HG02610 (cell line): ENCODE data around the gene EIF5A2.
"Not testable (repeated sequence)": the region's sequence is repeated elsewhere in the genome, so short reads cannot be mapped to it uniquely, and the experiment has no call there.

Experiments used
- ATAC-seq: cut with Tn5 transposase; IDR thresholded peaks from one replicate; pipeline ENCODE4 v1.9.1; 2021; ENCODE audit warnings: mild to moderate bottlenecking, moderate library complexity; ENCODE audit not compliant: unreplicated experiment

EIF5A2 gene

DNA sequence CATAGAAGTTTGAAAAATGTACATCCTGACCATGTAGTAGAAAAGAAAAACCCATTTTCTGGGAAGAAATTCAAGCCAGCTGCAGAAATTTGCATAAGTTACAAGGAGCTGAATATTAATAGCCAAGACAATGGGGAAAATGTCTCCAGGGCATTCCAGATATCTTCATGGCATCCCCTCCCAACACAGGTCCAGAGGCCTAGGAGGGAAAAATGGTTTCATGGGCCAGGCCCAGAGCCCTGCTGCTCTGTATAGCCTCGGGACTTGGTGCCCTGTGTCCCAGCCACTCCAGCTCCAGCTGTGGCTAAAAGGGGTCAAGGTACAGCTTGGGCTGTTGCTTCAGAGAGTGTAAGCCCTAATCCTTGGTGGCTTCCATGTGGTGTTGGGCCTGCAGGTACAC is 11.2 kb downstream of the EIF5A2 start:
- not testable (repeated sequence) for ATAC-seq

DNA sequence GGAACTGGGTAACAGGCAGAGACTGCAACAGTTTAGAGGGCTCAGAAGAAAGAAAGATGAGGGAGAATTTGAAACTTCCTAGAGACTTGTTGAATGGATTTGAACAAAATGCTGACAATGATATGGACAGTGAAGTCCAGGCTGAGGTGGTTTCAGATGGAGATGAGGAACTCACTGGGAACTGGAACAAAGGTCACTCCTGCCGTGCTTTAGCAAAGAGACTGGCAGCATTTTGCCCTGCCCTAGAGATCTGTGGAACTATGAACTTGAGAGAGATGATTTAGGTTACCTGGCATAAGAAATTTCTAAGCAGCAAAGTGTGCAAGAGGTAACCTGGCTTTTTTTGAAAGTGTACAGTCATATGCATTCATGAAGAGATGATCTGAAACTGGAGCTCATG is 11.7 kb downstream of the EIF5A2 start:
- no peak for ATAC-seq

DNA sequence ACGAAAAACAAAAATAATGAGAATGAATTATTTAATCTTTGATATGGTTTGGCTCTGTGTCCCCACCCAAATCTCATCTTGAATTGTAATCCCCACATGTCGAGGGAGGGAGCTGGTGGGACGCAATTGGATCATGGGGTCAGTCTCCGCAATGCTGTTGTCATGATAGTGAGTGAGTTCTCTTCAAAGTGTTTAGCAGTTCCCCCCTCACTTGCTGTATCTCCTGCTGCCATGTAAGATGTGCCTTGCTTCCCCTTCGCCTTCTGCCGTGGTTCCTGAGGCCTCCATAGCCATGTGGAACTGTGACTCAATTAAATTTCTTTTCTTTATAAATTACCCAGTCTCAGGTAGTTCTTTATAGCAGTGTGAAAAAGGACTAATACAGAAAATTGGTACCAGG is 12.1 kb downstream of the EIF5A2 start:
- not testable (repeated sequence) for ATAC-seq

DNA sequence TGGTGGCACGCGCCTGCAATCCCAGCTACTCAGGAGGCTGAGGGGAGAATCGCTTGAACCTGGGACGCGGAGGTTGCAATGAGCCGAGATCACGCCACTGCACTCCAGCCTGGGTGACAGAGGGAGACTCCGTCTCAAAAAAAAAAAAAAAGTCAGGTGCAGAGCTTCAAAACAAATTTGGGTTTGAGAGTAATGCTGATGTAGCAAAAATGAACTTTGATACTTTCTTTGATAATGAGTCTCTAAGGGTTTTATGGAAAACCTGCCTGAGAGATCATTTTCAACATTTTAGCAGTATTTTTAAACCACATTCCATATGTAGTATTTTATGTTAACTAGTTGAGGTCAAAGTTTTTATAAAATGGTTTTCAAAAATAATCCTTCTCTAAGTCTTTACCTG is 14.5 kb downstream of the EIF5A2 start:
- ATAC-seq: no peak

DNA sequence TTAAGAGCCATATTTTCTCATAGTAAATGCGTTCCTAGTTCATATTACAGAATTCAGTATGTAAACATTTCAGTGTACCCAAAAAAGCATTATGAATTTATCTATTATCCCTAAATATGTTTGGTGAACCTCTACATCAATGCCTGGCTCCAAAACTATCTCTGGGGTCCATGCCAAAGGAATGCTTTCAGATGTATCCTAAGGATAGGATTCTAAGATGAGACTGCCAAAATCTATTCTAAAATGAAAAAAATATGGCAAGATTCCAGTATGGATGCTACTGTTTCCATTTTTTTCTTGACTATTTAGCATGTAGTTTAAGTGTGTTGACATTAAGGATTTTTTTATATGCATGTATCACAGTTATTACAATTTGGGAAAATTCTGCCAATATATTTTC is 18.8 kb downstream of the EIF5A2 start:
- no peak for ATAC-seq

DNA sequence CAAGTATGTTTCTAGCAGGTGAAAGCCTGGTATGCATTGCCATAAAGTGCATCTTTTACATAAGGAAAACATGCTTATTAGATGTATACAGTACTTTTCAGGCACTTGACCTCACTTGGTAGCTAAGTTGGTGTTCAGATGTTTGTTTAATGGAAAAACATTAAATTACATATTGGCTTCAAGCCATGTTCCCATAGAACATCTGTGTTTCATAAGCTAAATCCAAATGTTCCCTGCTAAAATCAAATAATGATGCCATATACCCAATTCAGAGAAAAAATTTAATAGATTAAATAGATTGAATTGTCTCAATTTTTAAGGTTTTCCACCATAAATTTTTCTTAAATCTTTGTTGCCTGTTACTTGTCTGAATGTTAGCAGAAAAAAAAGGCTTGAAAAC is 19.3 kb downstream of the EIF5A2 start:
- ATAC-seq: no peak

DNA sequence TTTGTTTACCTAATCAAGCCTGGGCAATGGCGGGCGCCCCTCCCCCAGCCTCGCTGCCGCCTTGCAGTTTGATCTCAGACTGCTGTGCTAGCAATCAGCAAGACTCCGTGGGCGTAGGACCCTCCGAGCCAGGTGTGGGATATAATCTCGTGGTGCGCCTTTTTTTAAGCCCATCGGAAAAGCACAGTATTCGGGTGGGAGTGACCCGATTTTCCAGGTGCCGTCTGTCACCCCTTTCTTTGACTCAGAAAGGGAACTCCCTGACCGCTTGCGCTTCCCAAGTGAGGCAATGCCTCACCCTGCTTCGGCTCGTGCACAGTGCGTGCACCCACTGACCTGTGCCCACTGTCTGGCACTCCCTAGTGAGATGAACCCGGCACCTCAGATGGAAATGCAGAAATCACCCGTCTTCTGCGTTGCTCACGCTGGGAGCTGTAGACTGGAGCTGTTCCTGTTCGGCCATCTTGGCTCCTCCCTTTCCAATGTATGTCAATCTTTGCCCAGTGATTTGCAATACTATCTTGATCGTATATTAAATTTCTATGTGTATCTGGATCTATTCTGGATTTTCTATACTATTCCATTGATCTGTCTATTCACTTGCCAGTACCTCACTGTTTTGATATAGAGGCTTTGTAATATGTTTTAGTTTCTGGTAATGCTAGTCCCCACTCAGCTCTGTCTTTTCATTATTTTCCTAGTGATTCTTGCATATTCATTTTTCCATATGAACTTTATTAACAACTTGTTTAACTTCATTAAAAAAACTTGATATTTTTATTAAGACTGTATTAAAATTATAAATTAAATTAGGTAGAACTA is 24.1 kb downstream of the EIF5A2 start:
- not testable (repeated sequence) for ATAC-seq

DNA sequence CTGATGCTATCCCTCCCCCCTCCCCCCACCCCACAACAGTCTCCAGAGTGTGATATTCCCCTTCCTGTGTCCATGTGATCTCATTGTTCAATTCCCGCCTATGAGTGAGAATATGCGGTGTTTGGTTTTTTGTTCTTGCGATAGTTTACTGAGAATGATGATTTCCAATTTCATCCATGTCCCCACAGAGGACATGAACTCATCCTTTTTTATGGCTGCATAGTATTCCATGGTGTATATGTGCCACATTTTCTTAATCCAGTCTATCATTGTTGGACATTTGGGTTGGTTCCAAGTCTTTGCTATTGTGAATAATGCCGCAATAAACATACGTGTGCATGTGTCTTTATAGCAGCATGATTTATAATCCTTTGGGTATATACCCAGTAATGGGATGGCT is 29.7 kb downstream of the EIF5A2 start:
- ATAC-seq: not testable (repeated sequence)

DNA sequence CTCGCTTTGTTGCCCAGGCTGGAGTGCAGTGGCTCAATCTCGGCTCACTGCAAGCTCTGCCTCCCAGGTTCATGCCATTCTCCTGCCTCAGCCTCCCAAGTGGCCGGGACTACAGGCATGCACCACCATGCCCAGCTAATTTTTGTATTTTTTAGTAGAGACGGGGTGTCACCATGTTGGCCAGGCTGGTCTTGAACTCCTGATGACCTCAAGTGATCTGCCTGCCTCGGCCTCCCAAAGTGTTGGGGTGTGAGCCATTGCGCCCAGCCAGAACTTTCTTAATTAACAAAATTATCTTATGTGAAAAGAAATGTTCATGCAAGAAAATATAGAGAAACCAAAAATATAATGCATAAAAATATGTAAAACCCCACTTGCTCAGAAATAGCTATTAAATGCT is 31.1 kb downstream of the EIF5A2 start:
- ATAC-seq: not testable (repeated sequence)

DNA sequence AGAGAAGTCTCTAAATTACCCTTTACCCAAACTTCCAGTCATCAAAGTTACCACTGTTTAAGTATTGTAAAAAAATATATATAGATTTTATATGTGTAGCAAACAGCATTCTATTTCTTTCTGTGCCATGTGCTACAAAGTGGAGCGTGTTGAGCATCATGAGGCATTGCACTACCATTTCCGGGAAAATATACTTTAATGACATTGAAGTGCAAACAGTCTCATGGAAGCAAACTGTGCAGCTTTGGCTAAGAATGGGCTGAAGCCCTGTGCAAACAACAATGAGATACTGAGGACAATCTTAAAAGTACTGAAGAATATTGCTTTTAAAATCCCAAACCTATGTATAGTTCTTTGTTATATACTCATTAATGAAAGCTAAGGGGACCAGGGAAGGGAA is 31.9 kb downstream of the EIF5A2 start:
- no peak for ATAC-seq

DNA sequence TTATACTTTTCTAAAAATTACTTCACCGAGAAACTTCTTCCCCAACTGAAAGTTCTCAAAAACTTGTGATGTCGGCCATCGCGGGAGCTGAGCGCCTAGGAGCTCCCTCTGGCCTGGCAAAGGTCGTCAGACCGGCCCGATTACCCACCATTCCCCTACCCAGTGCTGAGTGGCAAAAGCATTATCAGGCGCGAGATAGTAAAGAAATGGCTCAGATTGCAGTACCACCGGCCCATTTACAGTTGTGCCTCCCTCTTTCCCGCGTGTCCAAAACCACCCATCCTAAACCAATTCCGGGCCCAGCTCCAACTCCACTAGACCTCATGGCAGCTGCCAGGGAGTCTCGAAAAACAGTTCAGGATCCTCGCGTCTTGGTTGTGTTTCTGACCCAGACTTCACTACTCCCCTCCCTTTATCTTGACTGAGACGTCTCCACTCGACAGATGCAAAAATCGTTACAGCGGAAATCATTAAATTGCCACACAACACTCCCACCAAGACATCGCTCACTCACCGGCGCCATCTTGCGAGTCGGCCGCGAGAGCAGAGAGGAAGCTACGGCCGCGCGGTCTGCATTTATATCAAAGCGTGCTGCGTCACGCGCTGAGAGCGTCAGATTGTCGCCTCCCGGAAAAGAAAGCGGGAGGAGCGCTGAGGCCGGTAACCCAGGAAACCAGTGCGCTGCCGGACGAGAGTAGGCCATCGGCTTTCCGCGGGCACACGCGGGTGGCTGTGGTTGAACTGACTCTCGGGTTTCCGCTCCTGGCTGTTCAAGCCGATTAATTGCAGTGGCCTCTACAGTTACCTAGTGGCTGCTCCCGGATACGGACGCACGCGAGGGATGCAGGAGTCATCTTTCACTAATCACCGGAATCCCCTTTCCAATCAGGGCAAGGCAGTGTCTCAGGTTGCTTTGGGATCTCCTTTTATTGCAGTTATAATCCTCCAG is 38.5 kb downstream of the EIF5A2 start, which contains the start of gene RPL22L1:
Gene RPL22L1 (minus strand): TSS at position 551 of the 949 bp plus-strand sequence. CDS start 28 bp downstream, at position 523.
- peak; percentile 98 for ATAC-seq

DNA sequence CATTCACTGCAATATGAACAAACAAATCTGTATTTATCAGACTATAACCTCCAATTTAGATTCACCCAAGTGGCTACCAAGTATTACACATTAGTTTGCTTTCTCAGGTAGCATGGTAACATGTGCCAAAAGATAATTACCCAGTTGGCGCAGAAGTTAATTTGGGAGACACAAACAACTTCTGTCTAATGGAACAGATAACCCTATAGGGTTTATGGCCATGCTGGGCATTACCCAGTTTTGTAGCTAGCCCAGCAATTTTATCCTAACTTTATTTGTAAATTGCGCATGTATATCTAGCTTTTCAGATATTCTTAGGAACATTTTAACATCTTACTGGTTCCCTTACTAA is 39.2 kb downstream of the EIF5A2 start:
- ATAC-seq: no peak

DNA sequence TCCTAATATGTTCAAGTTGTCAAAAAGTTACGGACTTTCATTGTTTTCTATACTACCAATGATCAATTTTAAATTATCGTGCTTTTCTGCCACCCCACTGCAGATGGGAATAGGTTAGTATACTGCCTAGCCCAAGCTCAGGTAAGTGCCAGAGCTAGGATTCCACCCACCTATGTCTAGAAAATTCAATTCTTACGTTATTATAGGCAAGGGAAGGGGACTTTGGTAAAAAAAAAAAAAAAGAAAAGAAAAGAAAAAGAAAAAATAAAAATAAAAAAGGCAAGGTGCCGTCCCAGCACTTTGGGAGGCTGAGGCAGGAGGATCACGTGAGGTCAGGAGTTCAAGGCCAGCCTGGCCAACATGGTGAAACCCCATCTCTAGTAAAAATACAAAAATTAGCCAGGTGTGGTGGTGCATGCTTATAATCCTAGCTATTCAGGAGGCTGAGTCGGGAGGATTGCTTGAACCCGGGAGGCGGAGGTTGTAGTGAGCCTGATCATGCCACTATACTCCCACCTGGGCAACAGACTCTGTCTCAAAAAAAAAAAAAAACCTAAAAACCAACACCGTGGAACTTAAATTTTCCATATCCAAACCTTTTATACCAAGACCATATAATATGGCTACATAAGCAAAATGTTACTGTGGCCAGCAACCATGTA is 39.7 kb downstream of the EIF5A2 start:
- ATAC-seq: no peak

DNA sequence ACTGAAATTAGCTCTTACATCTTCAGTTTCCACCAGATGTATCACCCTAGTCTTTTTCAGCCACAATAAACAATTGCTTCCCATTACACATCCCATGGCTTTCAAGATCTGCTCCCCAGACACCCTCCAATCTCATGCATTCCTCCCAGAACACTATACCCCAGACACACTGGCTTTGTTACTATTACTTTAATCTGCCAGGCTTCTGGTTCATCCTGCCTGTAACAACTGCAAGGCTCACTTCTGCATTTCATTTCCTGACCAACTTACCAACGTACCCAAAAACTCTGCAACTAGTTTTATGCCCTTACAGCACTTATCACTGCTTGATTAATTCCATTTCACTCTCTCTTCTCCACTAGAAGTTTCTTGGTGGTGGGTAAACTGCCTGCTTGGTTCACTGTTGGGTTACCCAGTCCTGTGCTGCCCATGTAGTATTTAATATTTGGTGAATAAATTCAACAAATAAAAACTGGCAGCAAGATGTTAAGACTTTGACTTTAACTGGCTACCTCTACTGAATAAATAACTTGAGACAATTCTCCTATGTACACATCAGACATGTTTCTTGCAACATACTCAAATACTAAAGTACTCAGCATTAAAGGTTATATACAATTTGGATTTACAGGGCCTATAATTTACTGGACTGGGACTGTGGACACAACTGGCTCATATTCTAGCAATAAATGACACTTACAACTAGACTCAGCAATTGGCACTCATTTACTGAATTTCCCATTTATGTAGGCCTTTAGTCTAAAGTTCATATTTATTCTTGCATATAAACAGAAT is 41.1 kb downstream of the EIF5A2 start:
- no peak for ATAC-seq

DNA sequence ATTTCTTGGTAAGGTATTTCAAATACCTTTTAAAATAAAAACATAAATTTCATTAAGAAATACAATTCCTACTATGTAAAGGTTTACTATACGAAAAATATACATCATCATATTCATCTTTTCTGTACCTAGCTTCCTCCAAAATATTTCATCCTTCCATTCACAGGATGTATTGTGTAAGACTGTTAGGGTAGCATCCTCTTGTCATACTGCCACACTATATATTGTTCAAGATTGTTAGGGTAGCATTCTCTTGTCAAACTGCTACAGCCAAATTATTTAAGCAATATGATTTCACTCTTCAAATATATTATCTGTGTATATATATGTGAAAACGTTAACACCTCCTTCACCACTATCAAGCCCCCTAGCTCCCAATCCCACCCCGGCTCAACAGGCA is 41.9 kb downstream of the EIF5A2 start:
- no peak for ATAC-seq

DNA sequence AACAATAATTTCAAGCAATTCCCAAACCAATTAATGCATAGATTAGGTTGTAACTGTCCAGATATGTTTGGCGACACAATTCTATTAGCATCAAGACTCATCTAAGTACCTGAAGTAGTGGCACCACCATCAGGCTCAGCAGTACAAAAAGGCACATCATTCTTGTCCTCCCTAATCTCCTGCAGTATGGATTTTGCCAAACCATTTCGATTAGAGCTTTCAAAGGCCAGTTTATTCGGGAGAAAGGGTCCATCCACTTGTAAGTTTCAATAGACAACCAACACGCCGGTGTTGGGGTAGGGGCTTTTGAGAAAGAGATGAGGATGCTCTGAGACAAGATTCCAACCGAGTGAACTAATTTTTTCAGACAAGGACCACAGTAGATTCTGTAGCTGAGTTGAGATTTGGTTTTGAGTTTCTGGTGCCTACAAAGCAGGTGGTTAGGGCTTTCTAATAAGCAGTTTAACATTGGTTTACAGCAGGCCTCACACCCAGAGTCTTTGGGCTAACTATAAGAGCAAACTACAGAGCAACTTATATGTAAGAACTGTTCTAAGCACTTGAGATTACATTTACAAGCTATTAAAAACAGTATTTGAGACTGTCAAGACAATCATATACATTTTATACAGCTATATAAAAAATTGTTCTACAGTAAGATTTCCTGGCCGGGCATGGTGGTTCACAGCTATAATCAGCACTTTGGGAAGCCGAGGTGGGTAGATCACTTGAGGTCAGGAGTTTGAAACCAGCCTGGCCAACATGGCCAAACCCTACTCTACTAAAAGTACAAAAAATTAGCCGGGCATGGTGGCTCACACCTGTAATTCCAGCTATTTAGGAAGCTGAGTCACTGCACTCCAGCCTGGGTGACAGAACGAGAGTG is 43.0 kb downstream of the EIF5A2 start:
- ATAC-seq: no peak

DNA sequence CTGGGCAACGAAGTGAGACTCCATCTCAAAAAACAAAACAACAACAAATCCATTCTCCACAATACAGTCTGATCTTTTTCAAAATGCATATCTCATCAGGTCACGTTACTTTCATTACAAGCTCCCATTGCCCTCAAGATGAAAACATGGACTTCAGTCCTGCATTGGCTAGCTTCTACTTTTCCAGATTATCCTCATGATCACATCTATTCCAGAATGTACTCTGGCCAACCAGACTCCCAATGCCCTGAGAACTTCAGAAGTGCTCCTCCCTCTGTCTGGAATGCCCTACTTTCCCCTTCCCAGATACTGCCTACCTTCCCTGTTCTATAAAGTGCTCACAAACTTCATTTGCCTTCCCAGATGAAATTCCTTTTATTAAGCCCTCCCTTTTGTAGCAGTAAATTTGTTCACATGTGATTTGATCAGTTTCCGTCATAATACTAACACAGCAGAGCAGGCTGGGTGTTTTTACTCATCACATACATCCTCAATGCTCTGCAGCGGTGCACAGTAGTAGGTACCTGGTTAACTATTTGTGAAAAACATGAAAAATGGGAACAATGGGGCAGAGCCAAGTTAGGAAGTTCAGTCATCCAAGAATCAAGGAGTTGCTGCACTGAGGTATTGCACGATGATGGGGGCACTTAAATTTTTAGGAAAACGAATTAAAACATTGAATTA is 43.8 kb downstream of the EIF5A2 start:
- no peak for ATAC-seq

DNA sequence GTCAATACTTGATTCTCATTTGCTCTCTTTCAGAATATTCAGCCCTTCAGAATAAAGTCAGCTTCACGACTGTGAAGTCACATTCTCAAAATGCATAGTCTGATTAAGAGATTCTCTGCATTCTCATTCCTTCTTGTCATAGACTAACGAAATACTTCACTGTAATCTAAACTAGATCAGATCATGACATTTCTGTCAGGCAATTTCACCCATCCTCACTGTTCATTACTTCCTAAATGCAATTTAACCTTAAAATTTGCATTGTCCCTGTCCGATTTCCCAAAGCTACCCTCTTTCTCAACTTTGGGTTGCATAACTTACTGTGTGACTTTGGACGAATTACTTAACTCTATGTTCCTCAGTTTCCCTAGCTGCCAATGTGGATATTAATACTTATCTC is 44.6 kb downstream of the EIF5A2 start:
- ATAC-seq: no peak
